Psoas muscle (tissue), 8 donors: ENCODE data around the gene SNAI1. TPM values are rescaled to one million over a fixed set of nuclear protein-coding genes. Genes with fewer than 3 reads are reported as not detected.
"Not testable (repeated sequence)": the region's sequence is repeated elsewhere in the genome, so short reads cannot be mapped to it uniquely, and the experiment has no call there.

Source experiments
- ATAC-seq, 4 donors: fragments of 200-7000 bp; cut with Tn5 transposase; one replicate each; pipeline ENCODE4 v1.9.1; 2020; ENCODE audit warnings: moderate library complexity in 3 of 4, mild to moderate bottlenecking in 2 of 4
- DNase-seq, 2 donors: peaks; one replicate each; pipeline ENCODE4 v3.0.0-alpha.2; 2020
- H3K27ac ChIP-seq: fragments of 200-600 bp; one replicate; pipeline ENCODE4 v1.8.0; 2022
- H3K27me3 ChIP-seq, 3 donors: fragments of 200-600 bp in 1 of 3; one replicate each; pipeline versions ENCODE4 v1.6.1 to v1.8.0; 2013 to 2022; ENCODE audit warnings: low read length in 2 of 3, mild to moderate bottlenecking in 2 of 3, moderate library complexity in 1 of 3; ENCODE audit not compliant: insufficient read depth in 3 of 3
- H3K36me3 ChIP-seq, 2 donors: fragments of 200-600 bp in 1 of 2; one replicate each; pipeline versions ENCODE4 v1.6.1 to v1.8.0; 2013 to 2022; ENCODE audit warnings: low read depth in 1 of 2, mild to moderate bottlenecking in 1 of 2, moderate library complexity in 1 of 2; ENCODE audit not compliant: insufficient read depth in 1 of 2
- H3K4me1 ChIP-seq: fragments of 200-600 bp; one replicate; pipeline ENCODE4 v1.8.0; 2022
- H3K4me3 ChIP-seq: fragments of 200-600 bp; one replicate; pipeline ENCODE4 v1.8.0; 2022; ENCODE audit warnings: mild to moderate bottlenecking
- H3K9me3 ChIP-seq: fragments of 200-600 bp; one replicate; pipeline ENCODE4 v1.8.0; 2022
- CTCF ChIP-seq: fragments of 200-600 bp; IDR thresholded peaks from one replicate; pipeline ENCODE4 v1.8.0; 2022; ENCODE audit warnings: antibody characterized with exemption
- WGBS, 3 donors: extraction: QIAGEN DNeasy Blood & Tissue Kit; methylation state at CpG; one replicate each; pipeline versions ENCODE4 v1.1.6 to v1.1.7; 2013; 5-methylcytosine and 5-hydroxymethylcytosine counted together
- intact Hi-C, 2 donors: fragments of 100-400 bp; cut with DNase I; formaldehyde crosslinking; loops; one replicate each; pipeline versions ENCODE4 v1.11.0 to v1.14.2; 2022
- polyA plus RNA-seq, 3 donors: library from polyadenylated mRNA; stranded (reverse); fragments of 200-250 nt; gene quantifications; one replicate each; pipeline ENCODE4 v1.2.3, GENCODE V29; 2013
- total RNA-seq, 4 donors: library from RNA; stranded (reverse); fragmentation: NEBNext Ultra II Directional in 2 of 4; extraction: Animal tissue kit (Norgen Biotek cat#: 25700) in 2 of 4; gene quantifications; one replicate each; pipeline versions ENCODE4 v1.2.1 to v1.2.4, GENCODE V29; 2021 to 2023
- donor health status: healthy with polysubstance abuse.
- donor health status: DM: no; HTN: no; CAD: no; lungs with moderate emphysema.
- donor health status: Bipolar disorder and iron deficiency.
- donor health status: healthy.
- donor health status: DM: yes; HTN: yes; CAD: no.
- donor health status: DM: no; HTN: no; CAD: no.
- donor health status: DM: no; HTN: no; CAD: no.
- donor health status: DM: yes; HTN: yes; CAD: no.

The SNAI1 gene
- total and polyA plus RNA-seq, 7 donors, result 0.49 to 4.6 (median 1.1) TPM

- Histone ChIP-seq H3K4me3 (no peak overlapping the region), H3K36me3 (peaks cover 2 to 9% of the 10 kb centered on the region in 2 donors), H3K9me3 (no peaks in the 10 kb centered on the region), H3K27ac (no peak overlapping the region), H3K27me3 (no peaks in the 10 kb centered on the region), H3K4me1 (peaks cover 12% of the 10 kb centered on the region)
- intact Hi-C loops, result no loop called here
- DNase-seq (no peak), ATAC-seq (no peak)
- no peak for TF ChIP-seq CTCF
- WGBS, 3 donors, result 44 to 67% (median 50%) methylated on average over 3 of the region's 3 CpGs
Observed at GRCh38 chr20:49969234-49969633, 13.5 kb upstream of the SNAI1 start.

GRCh38 chr20:49969946-49970345 is 12.8 kb upstream of the SNAI1 start:
- peaks cover 10% of the 10 kb centered on the region for H3K4me1 ChIP-seq
- H3K4me3 ChIP-seq, result no peak overlapping the region
- WGBS, 3 donors, result 51 to 62% (median 60%) methylated on average over 5 of the region's 5 CpGs
- DNase-seq (no peak), ATAC-seq (peak in 3 of 4 donors; percentile 12 to 27 (median 18))
- H3K27me3 ChIP-seq, result no peaks in the 10 kb centered on the region
- no peaks in the 10 kb centered on the region for H3K9me3 ChIP-seq
- TF ChIP-seq CTCF, result no peak
- peaks cover 2% of the 10 kb centered on the region in 2 donors for H3K36me3 ChIP-seq
- no peak overlapping the region for H3K27ac ChIP-seq
- intact Hi-C loops, result no loop called here

GRCh38 chr20:49970498-49970897 is 12.3 kb upstream of the SNAI1 start:
- TF ChIP-seq CTCF, result no peak
- DNase-seq (no peak), ATAC-seq (peak in 1 of 4 donors; percentile 7)
- H3K4me1 ChIP-seq, result peaks cover 6% of the 10 kb centered on the region
- 75 to 81% (median 80%) methylated on average over 8 of the region's 8 CpGs for WGBS, 3 donors
- no peak overlapping the region for H3K27ac ChIP-seq
- intact Hi-C loops, result no loop called here
- H3K27me3 ChIP-seq, result no peaks in the 10 kb centered on the region
- H3K9me3 ChIP-seq, result no peaks in the 10 kb centered on the region
- H3K4me3 ChIP-seq, result no peak overlapping the region
- peaks cover 0 to 2% of the 10 kb centered on the region in 2 donors for H3K36me3 ChIP-seq

GRCh38 chr20:49973981-49974380 is 8.8 kb upstream of the SNAI1 start:
- Histone ChIP-seq H3K4me1 (no peaks in the 10 kb centered on the region), H3K36me3 (no peaks in the 10 kb centered on the region), H3K27ac (no peak overlapping the region), H3K9me3 (no peaks in the 10 kb centered on the region), H3K4me3 (no peak overlapping the region), H3K27me3 (no peaks in the 10 kb centered on the region)
- no peak for DNase-seq
- WGBS, 3 donors, result 49 to 63% (median 50%) methylated on average over 4 of the region's 4 CpGs
- ATAC-seq, result no peak
- intact Hi-C loops, result no loop called here
- TF ChIP-seq CTCF, result no peak

GRCh38 chr20:49976542-49976941 is 6.2 kb upstream of the SNAI1 start:
- no peaks in the 10 kb centered on the region for H3K9me3 ChIP-seq
- H3K27ac ChIP-seq, result no peak overlapping the region
- WGBS, 3 donors, result 60 to 79% (median 70%) methylated on average over 2 of the region's 2 CpGs
- H3K4me3 ChIP-seq, result no peak overlapping the region
- no peaks in the 10 kb centered on the region for H3K36me3 ChIP-seq
- no peak for TF ChIP-seq CTCF
- H3K4me1 ChIP-seq, result no peaks in the 10 kb centered on the region
- no peaks in the 10 kb centered on the region for H3K27me3 ChIP-seq
- no peak for ATAC-seq
- DNase-seq, result no peak
- intact Hi-C loops, result loop anchor here (5.0 kb wide), 2 partner anchors 201 to 206 kb away; no protein-coding TSS in a partner anchor

- H3K4me1 ChIP-seq, DNase-seq, H3K4me3 ChIP-seq, ATAC-seq, H3K27me3 ChIP-seq, H3K9me3 ChIP-seq, H3K36me3 ChIP-seq, H3K27ac ChIP-seq: not testable (repeated sequence)
- intact Hi-C loops, result loop anchor here (2.0 to 5.0 kb wide), 3 partner anchors 93 to 205 kb away; no protein-coding TSS in a partner anchor
- WGBS, 3 donors, result 91 to 98% (median 96%) methylated on average over 2 of the region's 2 CpGs
Observed at GRCh38 chr20:49977740-49978139, 5.0 kb upstream of the SNAI1 start.
